Activated T-helper 1 cell treated with anti-CD3 and anti-CD28 coated beads, Interleukin-12 subunit alpha, Interleukin-12 subunit beta, Interleukin-2, Interleukin-4 antibody, amounts not matched to agents 30 ng/mL and 10 ng/mL and 1 ng/mL, durations not matched to agents 14 hours and 24 hours and 36 hours (primary cell): ENCODE measurements around the gene RTRAF. TPM values are rescaled to one million over a fixed set of nuclear protein-coding genes. Genes with fewer than 3 reads are reported as not detected.

ENCODE experiments used
- DNase-seq: peaks from one replicate; pipeline ENCODE4 v3.0.0; 2021; ENCODE audit warnings: low spot score
- H3K27ac Mint-ChIP-seq: one replicate; pipeline ENCODE4 v1.8.0; 2021; ENCODE audit warnings: mild to moderate bottlenecking, mixed read lengths
- H3K27me3 Mint-ChIP-seq: one replicate; pipeline ENCODE4 v1.8.0; 2022; ENCODE audit warnings: mild to moderate bottlenecking, moderate library complexity, mixed read lengths; ENCODE audit not compliant: insufficient read depth
- H3K36me3 Mint-ChIP-seq: one replicate; pipeline ENCODE4 v1.8.0; 2021; ENCODE audit warnings: low read depth, mixed read lengths
- H3K4me1 Mint-ChIP-seq: one replicate; pipeline ENCODE4 v1.8.0; 2021; ENCODE audit warnings: low read depth, mixed read lengths
- H3K4me3 Mint-ChIP-seq: one replicate; pipeline ENCODE4 v1.8.0; 2021; ENCODE audit warnings: mild to moderate bottlenecking, moderate library complexity, mixed read lengths
- H3K9me3 Mint-ChIP-seq: one replicate; pipeline ENCODE4 v1.8.0; 2021; ENCODE audit warnings: mixed read lengths
- intact Hi-C: fragments of 100-400 bp; cut with micrococcal nuclease; formaldehyde crosslinking; loops from one replicate; pipeline ENCODE4 v1.15.1; 2024
- total RNA-seq: library from RNA; stranded (reverse); gene quantifications from 2 replicates; pipeline ENCODE4 v1.2.3, GENCODE V29; 2022

The RTRAF gene
- total RNA-seq, 1 donor from 2014 or later: 215 TPM

- no peak overlapping the region for H3K4me3 Mint-ChIP-seq
- H3K27me3 Mint-ChIP-seq: no peaks in the 10 kb centered on the region
- DNase-seq: no peak
- H3K4me1 Mint-ChIP-seq: peaks cover 11% of the 10 kb centered on the region
- H3K9me3 Mint-ChIP-seq: no peaks in the 10 kb centered on the region
- intact Hi-C loops: no loop called here
- H3K36me3 Mint-ChIP-seq: peaks cover 60% of the 10 kb centered on the region
- H3K27ac Mint-ChIP-seq: no peak overlapping the region
Measured at GRCh38 chr14:52000019-52000582, 10.8 kb downstream of the RTRAF start.

- Mint-ChIP-seq H3K4me3 (no peak overlapping the region), H3K4me1 (peaks cover 8% of the 10 kb centered on the region), H3K27ac (no peak overlapping the region), H3K36me3 (peaks cover 62% of the 10 kb centered on the region), H3K9me3 (no peaks in the 10 kb centered on the region), H3K27me3 (no peaks in the 10 kb centered on the region)
- no peak for DNase-seq
- intact Hi-C loops: no loop called here
Measured at GRCh38 chr14:52000696-52001095, 11.3 kb downstream of the RTRAF start.

- Mint-ChIP-seq H3K27ac (no peak overlapping the region), H3K36me3 (peaks cover 66% of the 10 kb centered on the region), H3K4me1 (no peaks in the 10 kb centered on the region), H3K27me3 (no peaks in the 10 kb centered on the region), H3K9me3 (no peaks in the 10 kb centered on the region), H3K4me3 (no peak overlapping the region)
- no peak for DNase-seq
- intact Hi-C loops: no loop called here
Measured at GRCh38 chr14:52002542-52002941, 13.2 kb downstream of the RTRAF start.

- H3K4me3 Mint-ChIP-seq: no peak overlapping the region
- intact Hi-C loops: no loop called here
- H3K9me3 Mint-ChIP-seq: no peaks in the 10 kb centered on the region
- no peak overlapping the region for H3K27ac Mint-ChIP-seq
- H3K36me3 Mint-ChIP-seq: peaks cover 73% of the 10 kb centered on the region
- H3K27me3 Mint-ChIP-seq: no peaks in the 10 kb centered on the region
- DNase-seq: no peak
- H3K4me1 Mint-ChIP-seq: no peaks in the 10 kb centered on the region
Measured at GRCh38 chr14:52003324-52003723, 14.0 kb downstream of the RTRAF start.

GRCh38 chr14:52005625-52006024 is 16.3 kb downstream of the RTRAF start:
- Mint-ChIP-seq H3K9me3 (no peaks in the 10 kb centered on the region), H3K4me3 (no peak overlapping the region), H3K4me1 (no peaks in the 10 kb centered on the region), H3K36me3 (peaks cover 68% of the 10 kb centered on the region), H3K27me3 (no peaks in the 10 kb centered on the region), H3K27ac (peak overlapping the region; percentile 29)
- DNase-seq: no peak
- intact Hi-C loops: no loop called here

GRCh38 chr14:52006361-52006760 is 17.0 kb downstream of the RTRAF start:
- DNase-seq: no peak
- H3K36me3 Mint-ChIP-seq: peaks cover 71% of the 10 kb centered on the region
- H3K4me3 Mint-ChIP-seq: no peak overlapping the region
- H3K9me3 Mint-ChIP-seq: no peaks in the 10 kb centered on the region
- intact Hi-C loops: no loop called here
- no peaks in the 10 kb centered on the region for H3K27me3 Mint-ChIP-seq
- no peaks in the 10 kb centered on the region for H3K4me1 Mint-ChIP-seq
- no peak overlapping the region for H3K27ac Mint-ChIP-seq

GRCh38 chr14:52007211-52007610 is 17.9 kb downstream of the RTRAF start:
- Mint-ChIP-seq H3K4me1 (no peaks in the 10 kb centered on the region), H3K36me3 (peaks cover 69% of the 10 kb centered on the region), H3K27ac (no peak overlapping the region), H3K4me3 (no peak overlapping the region), H3K27me3 (no peaks in the 10 kb centered on the region), H3K9me3 (no peaks in the 10 kb centered on the region)
- DNase-seq: no peak
- intact Hi-C loops: no loop called here

GRCh38 chr14:52007637-52008036 is 18.3 kb downstream of the RTRAF start:
- no peaks in the 10 kb centered on the region for H3K4me1 Mint-ChIP-seq
- intact Hi-C loops: no loop called here
- H3K27me3 Mint-ChIP-seq: no peaks in the 10 kb centered on the region
- peaks cover 67% of the 10 kb centered on the region for H3K36me3 Mint-ChIP-seq
- H3K27ac Mint-ChIP-seq: no peak overlapping the region
- DNase-seq: no peak
- no peak overlapping the region for H3K4me3 Mint-ChIP-seq
- no peaks in the 10 kb centered on the region for H3K9me3 Mint-ChIP-seq

- intact Hi-C loops: no loop called here
- Mint-ChIP-seq H3K4me3 (no peak overlapping the region), H3K27me3 (no peaks in the 10 kb centered on the region), H3K36me3 (peaks cover 62% of the 10 kb centered on the region), H3K9me3 (no peaks in the 10 kb centered on the region), H3K4me1 (no peaks in the 10 kb centered on the region), H3K27ac (no peak overlapping the region)
- DNase-seq: no peak
Measured at GRCh38 chr14:52008136-52008535, 18.8 kb downstream of the RTRAF start.

- no peak for DNase-seq
- H3K36me3 Mint-ChIP-seq: peaks cover 48% of the 10 kb centered on the region
- no peak overlapping the region for H3K4me3 Mint-ChIP-seq
- H3K27ac Mint-ChIP-seq: no peak overlapping the region
- H3K4me1 Mint-ChIP-seq: no peaks in the 10 kb centered on the region
- H3K9me3 Mint-ChIP-seq: no peaks in the 10 kb centered on the region
- H3K27me3 Mint-ChIP-seq: no peaks in the 10 kb centered on the region
- intact Hi-C loops: no loop called here
Measured at GRCh38 chr14:52010173-52010693, 20.9 kb downstream of the RTRAF start.

- H3K36me3 Mint-ChIP-seq: peaks cover 35% of the 10 kb centered on the region
- H3K27ac Mint-ChIP-seq: no peak overlapping the region
- H3K27me3 Mint-ChIP-seq: no peaks in the 10 kb centered on the region
- intact Hi-C loops: no loop called here
- H3K4me3 Mint-ChIP-seq: no peak overlapping the region
- no peaks in the 10 kb centered on the region for H3K9me3 Mint-ChIP-seq
- H3K4me1 Mint-ChIP-seq: no peaks in the 10 kb centered on the region
- DNase-seq: no peak
Measured at GRCh38 chr14:52011523-52011922, 22.2 kb downstream of the RTRAF start.

GRCh38 chr14:52012635-52013034 is 23.3 kb downstream of the RTRAF start:
- H3K27ac Mint-ChIP-seq: no peak overlapping the region
- no peaks in the 10 kb centered on the region for H3K27me3 Mint-ChIP-seq
- no peaks in the 10 kb centered on the region for H3K4me1 Mint-ChIP-seq
- no peak for DNase-seq
- intact Hi-C loops: no loop called here
- H3K4me3 Mint-ChIP-seq: no peak overlapping the region
- H3K36me3 Mint-ChIP-seq: peaks cover 30% of the 10 kb centered on the region
- H3K9me3 Mint-ChIP-seq: no peaks in the 10 kb centered on the region

GRCh38 chr14:52013984-52014600 is 24.7 kb downstream of the RTRAF start:
- no peaks in the 10 kb centered on the region for H3K4me1 Mint-ChIP-seq
- intact Hi-C loops: no loop called here
- peaks cover 17% of the 10 kb centered on the region for H3K36me3 Mint-ChIP-seq
- no peak overlapping the region for H3K4me3 Mint-ChIP-seq
- H3K9me3 Mint-ChIP-seq: no peaks in the 10 kb centered on the region
- H3K27me3 Mint-ChIP-seq: no peaks in the 10 kb centered on the region
- H3K27ac Mint-ChIP-seq: no peak overlapping the region
- DNase-seq: no peak
